GM12865 (cell line): ENCODE measurements around the gene FBXO21.

Experiments
- DNase-seq: peaks from one replicate; pipeline ENCODE4 v3.0.0; 2010; ENCODE audit warnings: low read depth
- H3K4me3 ChIP-seq: 2 replicates; pipeline ENCODE4 v1.5.1; 2011; ENCODE audit warnings: mild to moderate bottlenecking, low read depth, low read length, control low read depth
- CTCF ChIP-seq: IDR thresholded peaks from 2 replicates; pipeline ENCODE4 v1.5.1; 2011; ENCODE audit warnings: low read length, control low read depth, low read depth, inconsistent platforms; ENCODE audit not compliant: insufficient read depth; ENCODE audit errors: missing control alignments

Gene FBXO21

DNA sequence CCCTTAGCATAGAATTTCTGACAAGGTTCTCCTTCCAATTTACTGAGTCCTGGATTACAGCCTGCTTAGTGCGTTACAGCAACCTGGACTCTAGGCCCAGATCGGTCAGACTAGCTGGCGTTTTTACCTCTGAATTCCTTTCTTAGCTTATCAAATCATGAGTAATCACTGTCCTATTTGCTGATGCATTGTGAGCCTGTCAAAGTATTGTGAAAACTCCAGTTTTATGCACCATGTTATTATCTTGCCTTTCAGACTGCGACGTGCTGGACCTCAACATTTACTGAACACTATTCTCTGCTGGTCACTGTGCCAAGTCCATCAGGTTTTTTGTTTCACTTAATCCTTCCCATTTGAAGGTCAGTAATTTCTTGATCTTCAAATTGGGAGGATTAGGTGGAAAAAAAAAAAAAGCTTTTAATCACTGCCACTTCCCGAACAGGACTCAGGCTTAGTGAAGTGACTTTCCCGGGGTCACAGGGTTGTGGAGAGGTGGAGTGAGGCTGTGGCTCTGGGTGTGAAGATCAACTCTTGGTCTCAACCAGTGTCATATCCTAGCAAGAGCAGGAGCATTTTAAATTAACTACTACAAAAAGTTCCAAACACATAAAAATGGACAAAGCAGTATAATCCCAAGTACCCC is 31.2 kb downstream of the FBXO21 start:
- H3K4me3 ChIP-seq, result no peak overlapping the region
- TF ChIP-seq CTCF, result no peak
- no peak for DNase-seq

DNA sequence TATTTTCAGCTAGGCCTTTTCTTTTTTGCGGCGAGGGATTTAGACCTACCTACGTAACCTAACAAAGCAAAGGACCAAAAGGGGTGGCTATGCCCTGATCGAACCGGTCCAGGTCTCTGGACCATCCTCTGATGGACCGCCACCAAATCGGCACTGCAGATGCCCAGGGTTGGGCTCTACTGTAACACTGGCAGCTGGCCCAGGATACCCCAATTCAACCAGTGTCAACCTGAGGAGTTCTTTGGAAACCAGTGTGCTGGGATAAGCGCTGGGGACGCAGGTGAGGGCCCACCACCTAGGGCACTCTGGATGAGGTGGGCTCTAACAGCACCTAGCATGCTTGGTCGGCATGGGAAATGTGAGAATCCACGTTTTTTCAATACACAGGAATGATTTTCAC is 32.2 kb downstream of the FBXO21 start:
- TF ChIP-seq CTCF, result no peak
- H3K4me3 ChIP-seq, result no peak overlapping the region
- DNase-seq, result no peak

GRCh38 chr12:117155278-117156060 is 34.8 kb downstream of the FBXO21 start:
- TF ChIP-seq CTCF, result peak; percentile 82
- DNase-seq, result peak; percentile 89
- no peak overlapping the region for H3K4me3 ChIP-seq

- no peak overlapping the region for H3K4me3 ChIP-seq
- DNase-seq, result peak; percentile 80
- no peak for TF ChIP-seq CTCF
Observed at GRCh38 chr12:117152793-117153775, 37.2 kb downstream of the FBXO21 start.

DNA sequence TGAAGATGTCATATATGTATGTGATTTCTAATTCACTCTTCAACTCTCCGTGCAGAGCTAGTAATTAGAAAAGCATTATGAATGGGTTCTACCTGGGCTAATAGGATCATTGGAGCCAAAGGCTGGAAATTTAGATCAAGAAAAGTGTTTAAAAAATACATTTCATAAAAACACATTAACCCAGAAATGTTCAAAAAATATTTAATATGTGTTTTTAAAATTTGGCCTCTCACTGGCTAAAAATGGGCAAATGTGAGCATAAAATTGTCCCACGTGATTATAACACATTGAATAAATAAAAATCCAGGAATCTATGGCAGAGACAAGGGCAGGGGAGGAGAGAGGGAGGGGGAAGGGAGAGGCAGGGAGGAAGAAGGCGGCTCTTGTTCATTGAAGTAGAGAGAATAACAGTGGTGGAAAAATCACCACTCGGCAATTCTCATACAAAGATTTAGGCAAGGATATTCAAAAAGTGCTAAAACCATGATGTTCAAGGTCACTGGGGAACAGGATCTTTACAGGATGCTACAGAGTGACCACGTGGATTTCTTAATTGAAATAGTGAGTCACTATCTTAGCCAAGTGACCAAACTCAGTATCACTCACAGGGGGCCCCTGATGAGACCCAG is 38.8 kb downstream of the FBXO21 start:
- H3K4me3 ChIP-seq, result no peak overlapping the region
- TF ChIP-seq CTCF, result no peak
- DNase-seq, result no peak

- TF ChIP-seq CTCF, result no peak
- DNase-seq, result no peak
- H3K4me3 ChIP-seq, result no peak overlapping the region
Observed at GRCh38 chr12:117149431-117149830, 40.8 kb downstream of the FBXO21 start.
